Central memory CD8-positive, alpha-beta T cell (primary cell): ENCODE results near the gene SLC4A7.

ENCODE experiments used
- ATAC-seq: fragments of 150-1000 bp; cut with Tn5 transposase; replicated peaks from 2 replicates; pipeline ENCODE4 v1.10.0; 2022; ENCODE audit warnings: mild to moderate bottlenecking, moderate FRiP score, moderate number of reproducible peaks; ENCODE audit not compliant: poor library complexity, severe bottlenecking; ENCODE audit errors: extremely low read depth
- DNase-seq, 2 donors: peaks; one replicate each; pipeline ENCODE4 v3.0.0; 2021; ENCODE audit warnings: low spot score in 2 of 2
- H3K27ac Mint-ChIP-seq: one replicate; pipeline ENCODE4 v1.8.0; 2022; ENCODE audit warnings: low read depth, mild to moderate bottlenecking, moderate library complexity, mixed read lengths
- H3K27me3 Mint-ChIP-seq: one replicate; pipeline ENCODE4 v1.8.0; 2022; ENCODE audit warnings: mixed read lengths
- H3K36me3 Mint-ChIP-seq: one replicate; pipeline ENCODE4 v1.8.0; 2022; ENCODE audit warnings: mild to moderate bottlenecking, moderate library complexity, mixed read lengths; ENCODE audit not compliant: insufficient read depth
- H3K4me1 Mint-ChIP-seq: one replicate; pipeline ENCODE4 v1.8.0; 2022; ENCODE audit warnings: mixed read lengths
- H3K4me3 Mint-ChIP-seq: one replicate; pipeline ENCODE4 v1.8.0; 2022; ENCODE audit warnings: mild to moderate bottlenecking, moderate library complexity, mixed read lengths
- H3K9me3 Mint-ChIP-seq: one replicate; pipeline ENCODE4 v1.8.0; 2022; ENCODE audit warnings: mixed read lengths

SLC4A7 gene

DNA sequence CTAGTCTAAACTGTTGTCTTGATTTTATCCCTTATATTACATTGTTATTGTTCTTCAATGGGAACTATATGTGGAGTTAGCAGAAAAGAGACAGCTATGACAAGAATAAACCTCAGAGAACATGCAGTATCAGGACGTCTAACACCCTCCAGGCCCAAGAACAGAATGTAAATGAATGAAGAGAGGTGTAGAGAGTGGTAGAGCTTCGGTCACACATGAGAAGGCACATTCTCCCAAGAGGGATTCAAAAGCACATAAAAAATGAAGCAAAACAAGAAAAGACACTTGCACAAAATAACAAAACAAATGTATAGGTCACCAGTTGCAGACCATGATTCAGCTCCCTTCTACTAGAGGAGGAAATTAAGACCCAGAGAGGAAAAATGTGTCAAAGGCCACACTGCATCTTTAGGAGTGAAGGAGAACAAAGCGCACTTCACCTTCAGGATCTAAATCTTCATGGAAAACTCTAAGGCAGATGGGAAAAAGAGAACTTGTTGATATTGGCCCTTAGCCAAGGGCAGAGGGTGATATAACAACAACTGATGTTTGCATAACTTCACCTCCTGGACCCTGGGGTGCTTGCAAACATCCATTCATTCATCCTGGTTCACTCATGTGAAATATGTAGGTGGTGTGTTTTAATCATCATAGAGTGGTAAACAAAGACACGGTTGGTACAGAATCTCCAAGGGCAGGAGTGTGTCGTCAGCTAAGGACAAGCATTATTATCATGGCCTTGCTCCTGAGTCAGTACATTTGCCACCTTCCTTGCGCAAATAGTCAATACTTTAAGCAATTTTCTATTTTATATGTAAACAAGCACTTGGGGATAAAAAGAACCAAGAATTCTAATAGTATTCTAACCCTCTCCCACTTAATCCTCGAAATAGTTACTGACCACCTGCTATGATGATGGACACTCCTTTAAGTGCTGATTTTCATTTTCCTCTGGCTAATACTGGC lies 123.8 kb downstream of the SLC4A7 start:
- Mint-ChIP-seq H3K4me1 (peaks cover 8% of the 10 kb centered on the region), H3K9me3 (no peaks in the 10 kb centered on the region), H3K4me3 (no peak overlapping the region), H3K36me3 (no peaks in the 10 kb centered on the region), H3K27me3 (no peaks in the 10 kb centered on the region), H3K27ac (no peak overlapping the region)
- DNase-seq: no peak
- ATAC-seq: no peak

GRCh38 chr3:27358372-27358771 lies 125.8 kb downstream of the SLC4A7 start:
- no peak overlapping the region for H3K27ac Mint-ChIP-seq
- peaks cover 8% of the 10 kb centered on the region for H3K4me1 Mint-ChIP-seq
- ATAC-seq: no peak
- DNase-seq: no peak
- H3K36me3 Mint-ChIP-seq: no peaks in the 10 kb centered on the region
- H3K4me3 Mint-ChIP-seq: no peak overlapping the region
- H3K9me3 Mint-ChIP-seq: no peaks in the 10 kb centered on the region
- no peaks in the 10 kb centered on the region for H3K27me3 Mint-ChIP-seq

DNA sequence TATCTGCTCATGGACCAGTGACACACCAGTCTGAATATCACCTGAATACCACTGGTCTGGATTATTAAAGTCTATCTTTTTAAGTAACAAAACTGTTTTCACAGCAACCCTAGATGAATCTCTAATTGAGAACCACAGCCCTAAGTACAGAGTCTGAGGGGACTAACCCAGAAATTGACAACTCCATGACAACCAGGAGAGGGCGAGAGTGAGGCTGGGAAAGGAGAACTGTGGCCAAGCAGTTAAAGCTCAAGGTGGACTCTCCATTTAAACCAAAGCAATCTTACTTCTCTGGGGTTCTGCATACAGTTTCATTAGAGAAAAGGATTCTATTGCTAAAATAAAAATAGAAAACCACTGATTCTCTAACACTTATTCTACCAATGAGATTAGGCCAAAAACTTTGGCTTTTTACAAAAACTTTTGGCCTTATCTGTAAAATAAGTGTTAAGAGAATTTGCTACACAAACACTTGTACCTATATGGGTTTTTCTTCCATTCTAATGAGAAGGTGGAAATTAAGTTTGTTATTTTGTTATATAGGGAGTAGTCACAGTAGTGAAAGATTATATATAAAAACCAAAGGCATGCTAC lies 126.4 kb downstream of the SLC4A7 start:
- H3K4me3 Mint-ChIP-seq: no peak overlapping the region
- ATAC-seq: peak; percentile 92
- no peaks in the 10 kb centered on the region for H3K27me3 Mint-ChIP-seq
- H3K9me3 Mint-ChIP-seq: no peaks in the 10 kb centered on the region
- no peaks in the 10 kb centered on the region for H3K36me3 Mint-ChIP-seq
- DNase-seq: peak; percentile 21 to 37
- no peak overlapping the region for H3K27ac Mint-ChIP-seq
- H3K4me1 Mint-ChIP-seq: peaks cover 8% of the 10 kb centered on the region

GRCh38 chr3:27356976-27357375 lies 127.2 kb downstream of the SLC4A7 start:
- no peaks in the 10 kb centered on the region for H3K9me3 Mint-ChIP-seq
- DNase-seq (no peak), ATAC-seq (no peak)
- peaks cover 8% of the 10 kb centered on the region for H3K4me1 Mint-ChIP-seq
- no peaks in the 10 kb centered on the region for H3K27me3 Mint-ChIP-seq
- no peaks in the 10 kb centered on the region for H3K36me3 Mint-ChIP-seq
- no peak overlapping the region for H3K4me3 Mint-ChIP-seq
- no peak overlapping the region for H3K27ac Mint-ChIP-seq

DNA sequence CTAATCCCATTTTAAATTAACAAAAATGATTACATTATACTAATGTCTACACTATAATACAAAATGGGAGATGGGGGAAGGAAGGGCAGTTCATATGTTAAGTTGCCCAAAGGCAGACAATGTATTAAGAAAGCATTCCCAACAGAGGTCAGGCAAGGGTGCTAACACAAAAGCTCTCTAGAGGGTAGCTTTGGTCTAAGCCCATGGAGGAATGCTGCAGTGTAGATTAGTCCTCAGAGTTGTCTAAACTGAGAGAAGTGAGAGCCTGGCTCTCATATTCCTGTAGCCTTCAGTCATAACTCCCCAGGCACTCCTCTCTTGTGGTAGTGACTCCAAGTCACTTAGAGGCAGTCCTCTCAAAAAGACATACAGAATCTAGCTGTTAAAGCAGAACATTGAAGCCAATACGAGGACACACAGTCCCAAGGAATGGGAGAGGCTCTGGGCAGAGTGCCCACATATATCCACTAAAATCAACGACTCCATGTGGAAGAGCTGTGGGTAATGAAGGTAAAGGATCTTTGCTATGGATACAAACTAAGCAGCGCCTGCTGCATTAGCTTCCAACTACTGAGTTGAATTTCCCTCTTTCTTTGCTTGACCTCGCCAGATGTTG lies 129.5 kb downstream of the SLC4A7 start:
- Mint-ChIP-seq H3K4me1 (peaks cover 7% of the 10 kb centered on the region), H3K27ac (no peak overlapping the region), H3K27me3 (no peaks in the 10 kb centered on the region), H3K4me3 (no peak overlapping the region), H3K36me3 (no peaks in the 10 kb centered on the region), H3K9me3 (no peaks in the 10 kb centered on the region)
- no peak for ATAC-seq
- no peak for DNase-seq

DNA sequence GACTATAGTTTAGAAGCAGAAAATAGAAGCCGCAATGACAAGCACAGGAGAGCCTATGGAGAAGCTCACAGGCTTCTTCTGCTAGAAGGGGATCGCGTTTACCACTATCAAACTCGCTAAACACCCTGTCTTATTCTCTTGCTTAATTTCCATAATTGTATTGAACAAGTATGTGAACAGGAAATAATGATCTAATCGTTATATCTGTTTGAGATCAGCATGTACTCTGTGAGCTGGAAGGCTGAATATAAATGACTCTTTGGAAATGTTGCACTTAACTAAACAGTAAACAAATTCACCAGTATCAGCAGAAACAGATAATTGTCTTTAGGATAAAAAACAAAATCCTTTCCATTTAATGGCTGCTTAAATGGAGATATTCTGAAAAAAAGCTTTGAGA lies 130.0 kb downstream of the SLC4A7 start:
- H3K9me3 Mint-ChIP-seq: no peaks in the 10 kb centered on the region
- DNase-seq (no peak), ATAC-seq (no peak)
- no peak overlapping the region for H3K27ac Mint-ChIP-seq
- no peaks in the 10 kb centered on the region for H3K36me3 Mint-ChIP-seq
- no peaks in the 10 kb centered on the region for H3K27me3 Mint-ChIP-seq
- no peak overlapping the region for H3K4me3 Mint-ChIP-seq
- H3K4me1 Mint-ChIP-seq: peaks cover 13% of the 10 kb centered on the region

GRCh38 chr3:27353221-27353620 lies 131.0 kb downstream of the SLC4A7 start:
- Mint-ChIP-seq H3K27ac (no peak overlapping the region), H3K4me3 (no peak overlapping the region), H3K27me3 (no peaks in the 10 kb centered on the region), H3K9me3 (no peaks in the 10 kb centered on the region), H3K36me3 (no peaks in the 10 kb centered on the region), H3K4me1 (peaks cover 14% of the 10 kb centered on the region)
- DNase-seq (no peak), ATAC-seq (no peak)

- peaks cover 2% of the 10 kb centered on the region for H3K36me3 Mint-ChIP-seq
- peaks cover 14% of the 10 kb centered on the region for H3K4me1 Mint-ChIP-seq
- no peak overlapping the region for H3K27ac Mint-ChIP-seq
- no peak overlapping the region for H3K4me3 Mint-ChIP-seq
- H3K27me3 Mint-ChIP-seq: no peaks in the 10 kb centered on the region
- H3K9me3 Mint-ChIP-seq: no peaks in the 10 kb centered on the region
- DNase-seq: no peak
- no peak for ATAC-seq
Observed at GRCh38 chr3:27352047-27352446, 132.1 kb downstream of the SLC4A7 start.

DNA sequence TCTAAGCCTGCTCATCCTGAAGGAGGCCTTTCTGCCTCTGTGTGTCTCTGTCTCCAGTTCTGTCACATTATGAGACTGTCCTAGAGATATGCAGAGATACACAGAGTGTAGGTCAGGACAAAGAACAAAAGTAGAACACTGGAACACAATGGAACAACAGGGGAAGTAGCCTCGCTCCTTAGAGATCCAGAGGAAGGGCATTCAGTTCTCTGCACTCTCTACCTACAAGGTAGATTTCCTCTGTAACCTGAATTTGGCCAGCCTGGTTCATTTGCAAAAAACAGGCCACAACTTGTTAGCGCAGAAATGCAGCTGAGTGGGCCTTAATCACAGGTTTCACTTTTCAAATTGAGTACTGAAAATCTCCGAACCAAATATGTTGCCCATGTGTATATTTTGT lies 134.4 kb downstream of the SLC4A7 start:
- peaks cover 2% of the 10 kb centered on the region for H3K36me3 Mint-ChIP-seq
- ATAC-seq (no peak), DNase-seq (no peak)
- no peaks in the 10 kb centered on the region for H3K27me3 Mint-ChIP-seq
- H3K9me3 Mint-ChIP-seq: no peaks in the 10 kb centered on the region
- H3K27ac Mint-ChIP-seq: peak overlapping the region; percentile 73
- H3K4me1 Mint-ChIP-seq: peaks cover 14% of the 10 kb centered on the region
- no peak overlapping the region for H3K4me3 Mint-ChIP-seq

DNA sequence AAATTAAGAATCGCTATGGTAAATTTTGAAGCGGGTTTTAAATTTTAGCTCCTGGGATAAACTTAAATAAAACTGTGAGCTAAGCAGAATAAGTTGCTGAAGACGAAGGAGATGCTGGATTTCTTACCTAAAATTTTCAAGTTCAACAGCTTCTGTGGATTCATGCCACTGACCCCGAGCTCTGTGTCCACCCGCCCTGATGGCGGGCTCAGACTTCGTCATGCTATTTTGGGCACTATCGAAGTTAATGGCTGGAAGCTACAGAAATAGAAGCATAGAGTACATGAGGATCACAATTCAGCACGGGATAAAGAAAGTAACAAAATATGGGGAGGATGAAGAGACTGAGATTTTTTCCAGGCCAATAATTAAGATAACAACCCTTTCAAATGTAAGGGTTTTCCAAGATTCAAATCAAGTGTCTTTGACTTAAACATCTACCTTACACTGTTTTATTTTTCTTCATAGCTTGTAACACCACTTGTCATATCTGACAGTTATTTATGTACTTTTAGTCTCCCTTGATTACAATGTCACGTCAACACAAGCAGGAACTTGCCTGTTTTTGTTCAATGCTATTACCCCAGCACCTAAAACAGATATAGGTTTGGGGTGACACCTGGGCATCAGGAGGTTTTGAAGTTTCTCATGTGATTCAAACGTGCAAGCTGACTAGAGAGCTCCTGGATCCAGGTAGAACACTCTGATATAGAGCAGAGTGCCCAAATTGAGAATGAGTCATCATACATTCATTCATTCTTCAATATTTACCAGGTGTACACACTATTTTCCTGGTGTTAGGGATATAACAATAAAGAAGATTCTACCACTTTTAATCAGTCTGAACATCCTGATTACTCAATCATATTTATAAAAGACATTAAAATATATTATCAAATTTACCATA lies 138.0 kb downstream of the SLC4A7 start:
- Mint-ChIP-seq H3K4me3 (no peak overlapping the region), H3K36me3 (peaks cover 2% of the 10 kb centered on the region), H3K27me3 (no peaks in the 10 kb centered on the region), H3K4me1 (peaks cover 14% of the 10 kb centered on the region), H3K9me3 (no peaks in the 10 kb centered on the region), H3K27ac (no peak overlapping the region)
- no peak for DNase-seq
- no peak for ATAC-seq

DNA sequence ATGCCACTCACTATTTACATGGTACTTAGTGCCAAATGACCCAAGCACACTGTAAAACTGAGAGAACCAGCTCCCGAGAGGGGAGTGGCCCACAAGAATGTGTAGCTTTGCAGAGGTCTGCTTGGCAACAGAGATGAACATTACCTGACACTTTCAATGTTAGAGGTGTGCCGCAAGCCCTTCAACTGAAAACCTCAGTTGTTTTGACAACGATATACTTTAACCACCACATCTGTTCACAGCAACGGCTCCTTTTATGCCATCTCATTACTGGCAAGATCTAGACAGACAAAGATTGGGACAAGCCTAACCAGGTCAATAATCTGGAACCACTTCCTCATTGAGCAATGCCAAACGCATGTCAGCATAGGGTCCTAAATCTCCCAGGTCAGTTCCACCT lies 138.7 kb downstream of the SLC4A7 start:
- no peaks in the 10 kb centered on the region for H3K27me3 Mint-ChIP-seq
- no peak overlapping the region for H3K27ac Mint-ChIP-seq
- DNase-seq: peak in 1 of 2 donors; percentile 12
- peaks cover 2% of the 10 kb centered on the region for H3K36me3 Mint-ChIP-seq
- H3K4me3 Mint-ChIP-seq: no peak overlapping the region
- ATAC-seq: peak; percentile 87
- peaks cover 14% of the 10 kb centered on the region for H3K4me1 Mint-ChIP-seq
- H3K9me3 Mint-ChIP-seq: no peaks in the 10 kb centered on the region

DNA sequence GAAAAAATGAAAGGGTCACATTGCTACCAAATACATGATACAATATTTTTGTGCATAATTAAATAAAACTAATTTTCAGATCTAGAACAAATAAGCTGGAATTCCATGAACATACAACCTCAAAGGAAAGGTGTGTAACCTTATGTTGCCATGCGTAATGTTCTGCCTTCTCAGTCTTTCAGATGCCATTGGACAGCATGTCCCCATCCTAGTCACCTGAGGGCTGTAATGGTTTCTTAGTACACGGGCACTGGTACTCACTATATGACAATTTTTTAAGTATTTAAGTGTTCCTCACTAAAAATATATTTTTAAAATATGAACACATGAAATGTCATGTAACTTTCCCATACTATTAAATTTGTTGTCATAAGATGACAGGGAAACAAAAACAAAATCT lies 139.1 kb downstream of the SLC4A7 start:
- H3K36me3 Mint-ChIP-seq: peaks cover 2% of the 10 kb centered on the region
- peaks cover 10% of the 10 kb centered on the region for H3K4me1 Mint-ChIP-seq
- no peaks in the 10 kb centered on the region for H3K9me3 Mint-ChIP-seq
- H3K27ac Mint-ChIP-seq: no peak overlapping the region
- no peak for DNase-seq
- H3K4me3 Mint-ChIP-seq: no peak overlapping the region
- no peaks in the 10 kb centered on the region for H3K27me3 Mint-ChIP-seq
- no peak for ATAC-seq
